ENCODE data around the gene SLC7A10.

The SLC7A10 gene

DNA sequence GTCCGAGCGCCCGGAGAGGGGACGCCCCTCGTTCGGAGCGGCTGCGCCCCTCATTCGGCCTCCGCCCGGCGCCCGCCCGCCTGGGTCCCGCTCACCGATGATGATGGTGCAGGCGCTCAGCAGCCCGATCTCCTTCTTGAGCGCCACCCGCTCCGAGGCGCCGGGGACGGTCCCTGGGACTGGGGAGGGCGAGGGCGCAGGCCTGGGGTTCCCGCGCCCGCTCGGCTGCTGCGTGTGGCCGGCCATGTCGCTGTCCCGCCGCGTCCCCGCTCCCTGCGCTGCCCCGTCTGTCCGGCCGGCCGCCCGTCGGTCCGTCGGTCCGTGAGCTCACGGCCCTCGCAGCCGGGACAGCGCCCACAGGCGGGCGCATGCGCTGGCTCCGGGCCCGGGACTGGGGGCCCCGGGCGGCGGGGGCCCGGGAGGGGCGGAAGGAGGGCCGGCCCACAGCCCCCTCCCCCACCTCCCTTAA is at the start of gene SLC7A10:
SLC7A10 (minus strand) TSS at position 393 of the 469 bp plus-strand sequence; CDS start at position 246, 147 bp downstream.
- TF ChIP-seq CTCF (IDR thresholded peaks at IDR 0.05; ENCODE audit: low read depth, low read length, missing control alignments): no peak
- no peak for DNase-seq (ENCODE audit: low read depth)
- H3K4me3 ChIP-seq (ENCODE audit: low read depth, low read length): no peak within 1 kb of the TSS
- in situ Hi-C loops (cut with HindIII; ENCODE audit: low sequenced_read_pairs): no loop called here

- in situ Hi-C loops (cut with HindIII; ENCODE audit: low sequenced_read_pairs): no loop called here
- no peak overlapping the region for H3K4me3 ChIP-seq (ENCODE audit: low read depth, low read length)
- TF ChIP-seq CTCF (IDR thresholded peaks at IDR 0.05; ENCODE audit: low read depth, low read length, missing control alignments): no peak
- no peak for DNase-seq (ENCODE audit: low read depth)
Observed at GRCh38 chr19:33274663-33275558, 49.3 kb upstream of the SLC7A10 start.

GRCh38 chr19:33273881-33274662 is 48.4 kb upstream of the SLC7A10 start:
- TF ChIP-seq CTCF (IDR thresholded peaks at IDR 0.05; ENCODE audit: low read depth, low read length, missing control alignments): no peak
- no peak for DNase-seq (ENCODE audit: low read depth)
- in situ Hi-C loops (cut with HindIII; ENCODE audit: low sequenced_read_pairs): no loop called here

DNA sequence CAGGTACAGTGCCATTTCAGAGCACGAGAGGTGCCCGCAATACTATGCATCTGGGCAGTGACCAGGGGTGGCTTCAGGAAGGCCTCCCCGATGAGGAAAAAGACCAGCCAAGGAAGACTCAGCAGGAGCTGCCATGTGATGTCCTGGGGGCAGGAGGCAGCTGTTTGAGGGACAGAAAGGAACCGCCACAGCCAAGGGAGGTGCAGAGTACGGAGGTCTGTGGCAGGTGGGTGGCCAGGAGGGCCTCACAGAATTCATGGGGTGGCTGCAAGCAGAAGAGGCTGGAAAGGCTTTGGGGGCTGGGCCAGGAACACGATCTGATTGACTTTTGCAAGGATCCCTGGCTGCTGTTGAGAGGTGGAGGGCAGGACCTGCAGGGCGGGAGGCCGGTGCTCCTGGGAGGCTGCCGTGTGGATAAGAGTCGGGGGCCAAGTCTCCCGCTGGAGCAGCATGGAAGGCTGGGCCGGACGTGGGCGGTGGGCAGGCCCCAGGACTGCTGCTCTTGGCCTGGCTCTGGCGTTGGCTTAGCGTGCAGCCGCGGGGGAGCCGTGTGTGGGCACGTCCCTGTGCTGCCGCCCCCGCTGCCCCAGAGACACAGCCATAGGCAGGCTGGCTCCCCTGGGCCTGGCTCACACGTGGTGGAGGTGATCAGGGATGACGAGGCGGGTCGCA is 47.6 kb upstream of the SLC7A10 start:
- in situ Hi-C loops (cut with HindIII; ENCODE audit: low sequenced_read_pairs): no loop called here
- H3K4me3 ChIP-seq (ENCODE audit: low read depth, low read length): no peak overlapping the region
- DNase-seq (ENCODE audit: low read depth): no peak
- TF ChIP-seq CTCF (IDR thresholded peaks at IDR 0.05; ENCODE audit: low read depth, low read length, missing control alignments): no peak

More at GRCh38 chr19:33273881-33274662, 48.4 kb upstream of the SLC7A10 start:
- H3K4me3 ChIP-seq (ENCODE audit: low read depth, low read length): no peak overlapping the region

- no peak for DNase-seq (ENCODE audit: low read depth)
- no peak for TF ChIP-seq CTCF (IDR thresholded peaks at IDR 0.05; ENCODE audit: low read depth, low read length, missing control alignments)
- no peak overlapping the region for H3K4me3 ChIP-seq (ENCODE audit: low read depth, low read length)
- in situ Hi-C loops (cut with HindIII; ENCODE audit: low sequenced_read_pairs): no loop called here
Observed at GRCh38 chr19:33271246-33272021, 45.8 kb upstream of the SLC7A10 start.
